ENCODE data around the gene RSBN1. TPM values are rescaled to one million over a fixed set of nuclear protein-coding genes. Genes with fewer than 3 reads are reported as not detected.
A peak's percentile ranks its signal among the peaks of the same experiment; 100 is the strongest.

RSBN1 gene
- polyA plus RNA-seq, 1 donor, result 14.1 TPM

GRCh38 chr1:113811156-113811887, 954 bp downstream of the RSBN1 start:
- DNase-seq, result no peak

- no peak for DNase-seq
Observed at GRCh38 chr1:113809670-113810602, 2.3 kb downstream of the RSBN1 start.

- DNase-seq, result no peak
Observed at GRCh38 chr1:113808450-113809195, 3.7 kb downstream of the RSBN1 start.

- no peak for DNase-seq
Observed at GRCh38 chr1:113805639-113806038, 6.6 kb downstream of the RSBN1 start.

- DNase-seq, result no peak
Observed at GRCh38 chr1:113805256-113805531, 7.1 kb downstream of the RSBN1 start.

- no peak for DNase-seq
Observed at GRCh38 chr1:113804421-113805255, 7.6 kb downstream of the RSBN1 start.

GRCh38 chr1:113802367-113803007, 9.8 kb downstream of the RSBN1 start:
- DNase-seq, result no peak

GRCh38 chr1:113800487-113800886, 11.8 kb downstream of the RSBN1 start:
- DNase-seq, result no peak

GRCh38 chr1:113797472-113797871, 14.8 kb downstream of the RSBN1 start:
- DNase-seq, result no peak

GRCh38 chr1:113793878-113794834, 18.1 kb downstream of the RSBN1 start:
- DNase-seq, result no peak

GRCh38 chr1:113792986-113793385, 19.3 kb downstream of the RSBN1 start:
- DNase-seq, result no peak

GRCh38 chr1:113792471-113792870, 19.8 kb downstream of the RSBN1 start:
- DNase-seq, result no peak

- DNase-seq, result no peak
Observed at GRCh38 chr1:113788802-113789201, 23.5 kb downstream of the RSBN1 start.

GRCh38 chr1:113787663-113788062, 24.6 kb downstream of the RSBN1 start:
- no peak for DNase-seq

GRCh38 chr1:113786069-113786468, 26.2 kb downstream of the RSBN1 start:
- DNase-seq, result no peak

- no peak for DNase-seq
Observed at GRCh38 chr1:113784104-113784779, 28.0 kb downstream of the RSBN1 start.

- DNase-seq, result peak; percentile 53
Observed at GRCh38 chr1:113783254-113784103, 28.8 kb downstream of the RSBN1 start.

GRCh38 chr1:113782406-113782805, 29.9 kb downstream of the RSBN1 start:
- DNase-seq, result no peak
